ENCODE results near the gene ZNF384.
"Not testable (repeated sequence)": the region's sequence is repeated elsewhere in the genome, so short reads cannot be mapped to it uniquely, and the experiment has no call there.

The ZNF384 gene

GRCh38 chr12:6688999-6689882 is at the start of gene ZNF384:
TSS of gene ZNF384 (minus strand) at chr12:6689375. CDS start at chr12:6679520, 9,855 bp downstream.
- peak; percentile 88 to 96 for DNase-seq (ENCODE audit: low read depth in 2 of 2, low spot score in 1 of 2)

GRCh38 chr12:6736754-6737153 is 47.6 kb upstream of the ZNF384 start:
- DNase-seq (ENCODE audit: low read depth in 2 of 2, low spot score in 1 of 2): no peak

GRCh38 chr12:6735448-6736191 is 46.4 kb upstream of the ZNF384 start:
- no peak for DNase-seq (ENCODE audit: low read depth in 2 of 2, low spot score in 1 of 2)

- no peak for DNase-seq (ENCODE audit: low read depth in 2 of 2, low spot score in 1 of 2)
Observed at GRCh38 chr12:6734506-6735387, 45.6 kb upstream of the ZNF384 start.

- no peak for DNase-seq (ENCODE audit: low read depth in 2 of 2, low spot score in 1 of 2)
Observed at GRCh38 chr12:6730169-6730568, 41.0 kb upstream of the ZNF384 start.

- DNase-seq (ENCODE audit: low read depth in 2 of 2, low spot score in 1 of 2): no peak
Observed at GRCh38 chr12:6729186-6729585, 40.0 kb upstream of the ZNF384 start.

- no peak for DNase-seq (ENCODE audit: low read depth in 2 of 2, low spot score in 1 of 2)
Observed at GRCh38 chr12:6725350-6725749, 36.2 kb upstream of the ZNF384 start.

GRCh38 chr12:6724409-6724797 is 35.2 kb upstream of the ZNF384 start:
- DNase-seq (ENCODE audit: low read depth in 2 of 2, low spot score in 1 of 2): no peak

- peak; percentile 80 to 90 for DNase-seq (ENCODE audit: low read depth in 2 of 2, low spot score in 1 of 2)
Observed at GRCh38 chr12:6723607-6724408, 34.6 kb upstream of the ZNF384 start, which contains the start of gene COPS7A. TSS of gene COPS7A (plus strand) at chr12:6724046. CDS start at chr12:6724657, 611 bp downstream.

GRCh38 chr12:6722863-6723262 is 33.7 kb upstream of the ZNF384 start:
- no peak for DNase-seq (ENCODE audit: low read depth in 2 of 2, low spot score in 1 of 2)

- DNase-seq (ENCODE audit: low read depth in 2 of 2, low spot score in 1 of 2): no peak
Observed at GRCh38 chr12:6716874-6717437, 27.8 kb upstream of the ZNF384 start.

GRCh38 chr12:6716031-6716873 is 27.1 kb upstream of the ZNF384 start:
- not testable (repeated sequence) for DNase-seq (ENCODE audit: low read depth in 2 of 2, low spot score in 1 of 2)

GRCh38 chr12:6708960-6709394 is 19.8 kb upstream of the ZNF384 start:
- DNase-seq (ENCODE audit: low read depth in 2 of 2, low spot score in 1 of 2): no peak

GRCh38 chr12:6708351-6708750 is 19.2 kb upstream of the ZNF384 start:
- not testable (repeated sequence) for DNase-seq (ENCODE audit: low read depth in 2 of 2, low spot score in 1 of 2)

- DNase-seq (ENCODE audit: low read depth in 2 of 2, low spot score in 1 of 2): no peak
Observed at GRCh38 chr12:6703631-6704030, 14.5 kb upstream of the ZNF384 start.

GRCh38 chr12:6701078-6701768 is 12.0 kb upstream of the ZNF384 start:
- DNase-seq (ENCODE audit: low read depth in 2 of 2, low spot score in 1 of 2): no peak

- DNase-seq (ENCODE audit: low read depth in 2 of 2, low spot score in 1 of 2): no peak
Observed at GRCh38 chr12:6700646-6701051, 11.5 kb upstream of the ZNF384 start, which contains the start of gene PIANP. TSS of gene PIANP (minus strand) at chr12:6700815. CDS start at chr12:6698061, 2,754 bp downstream.

GRCh38 chr12:6699989-6700645 is 10.9 kb upstream of the ZNF384 start:
- DNase-seq (ENCODE audit: low read depth in 2 of 2, low spot score in 1 of 2): no peak
